H1 (cell line): Measurements from ENCODE around the gene BCAS1. TPM values are rescaled to one million over a fixed set of nuclear protein-coding genes. Genes with fewer than 3 reads are reported as not detected.

Experiments
- CTCF ChIA-PET: fragments of 300-600 bp; sonication (Branson Sonifier 250); formaldehyde crosslinking; loops from one replicate; lab custom pipeline; 2021; ENCODE audit not compliant: partially characterized antibody; lab: Charles Lee
- POLR2A ChIA-PET: fragments of 300-600 bp; sonication (Branson Sonifier 250); formaldehyde crosslinking; loops from one replicate; lab custom pipeline; 2021; ENCODE audit warnings: inconsistent platforms; ENCODE audit not compliant: partially characterized antibody; lab: Charles Lee
- DNase-seq, 2 experiments: peaks; one replicate each; pipeline versions ENCODE4 v3.0.0 to v3.0.0-alpha.2; 2010 to 2022; ENCODE audit warnings: low spot score in 2 of 2, low read depth in 1 of 2, mixed read lengths in 1 of 2
- FAIRE-seq: peaks from 2 replicates; lab custom pipeline; 2011; peaks lifted over from hg19 to GRCh38; lab: Jason Lieb, UNC
- H2AFZ ChIP-seq: 2 replicates; pipeline ENCODE4 v1.8.1; 2012; ENCODE audit warnings: low read length, inconsistent platforms
- H2AK5ac ChIP-seq: 2 replicates; pipeline ENCODE4 v1.6.1; 2013; ENCODE audit warnings: low read depth, low read length
- H2BK120ac ChIP-seq: replicated peaks from 2 replicates; pipeline ENCODE3; 2013; ENCODE audit warnings: low read depth, low read length, inconsistent platforms
- H2BK12ac ChIP-seq: 2 replicates; pipeline ENCODE4 v1.6.1; 2013; ENCODE audit warnings: low read depth, low read length
- H2BK15ac ChIP-seq: 2 replicates; pipeline ENCODE4 v1.6.1; 2013; ENCODE audit warnings: low read length
- H2BK20ac ChIP-seq: 2 replicates; pipeline ENCODE4 v1.6.1; 2013; ENCODE audit warnings: low read length
- H2BK5ac ChIP-seq: 2 replicates; pipeline ENCODE4 v1.6.1; 2013; ENCODE audit warnings: low read depth, low read length
- H3K14ac ChIP-seq: 2 replicates; pipeline ENCODE4 v1.6.1; 2013; ENCODE audit warnings: inconsistent platforms; ENCODE audit not compliant: insufficient read length
- H3K18ac ChIP-seq: 2 replicates; pipeline ENCODE4 v1.6.1; 2013; ENCODE audit warnings: low read length; ENCODE audit errors: extremely low read depth
- H3K23ac ChIP-seq: 2 replicates; pipeline ENCODE4 v1.6.1; 2013; ENCODE audit warnings: inconsistent platforms; ENCODE audit not compliant: insufficient read length
- H3K23me2 ChIP-seq: 2 replicates; pipeline ENCODE4 v1.6.1; 2013; ENCODE audit warnings: low read depth, low read length
- H3K27ac ChIP-seq: 2 replicates; pipeline ENCODE4 v1.6.1; 2011; ENCODE audit warnings: low read depth, low read length, inconsistent platforms
- H3K27me3 ChIP-seq, 4 experiments: replicated peaks in 1 of 4; 1 replicate in 1 of 4; 2 replicates in 3 of 4; pipeline versions ENCODE4 v1.6.1 to v1.8.1; 2011 to 2013; ENCODE audit warnings: low read length in 3 of 4, mild to moderate bottlenecking in 3 of 4, inconsistent platforms in 2 of 4, mixed read lengths in 2 of 4, moderate library complexity in 1 of 4; ENCODE audit not compliant: control insufficient read depth in 3 of 4, insufficient read depth in 3 of 4; ENCODE audit errors: extremely low read depth in 1 of 4
- H3K36me3 ChIP-seq, 4 experiments: 2 replicates each; pipeline versions ENCODE4 v1.6.1 to v1.8.1; 2011 to 2013; ENCODE audit warnings: mild to moderate bottlenecking in 4 of 4, low read length in 3 of 4, moderate library complexity in 2 of 4, control low read depth in 1 of 4, inconsistent platforms in 1 of 4; ENCODE audit not compliant: insufficient read depth in 4 of 4, control insufficient read depth in 2 of 4
- H3K4ac ChIP-seq: replicated peaks from 2 replicates; pipeline ENCODE3; 2013; ENCODE audit warnings: low read length, low read depth, mixed read lengths, inconsistent platforms; ENCODE audit not compliant: insufficient read length
- H3K4me1 ChIP-seq, 4 experiments: replicated peaks in 1 of 4; 1 replicate in 1 of 4; 2 replicates in 3 of 4; pipeline versions ENCODE4 v1.6.1 to v1.8.1; 2011 to 2013; ENCODE audit warnings: low read length in 3 of 4, inconsistent platforms in 2 of 4, mixed read lengths in 1 of 4; ENCODE audit not compliant: insufficient read depth in 4 of 4, control insufficient read depth in 3 of 4
- H3K4me2 ChIP-seq, 2 experiments: 2 replicates each; pipeline versions ENCODE4 v1.6.1 to v1.8.1; 2011 to 2013; ENCODE audit warnings: low read depth in 2 of 2, low read length in 2 of 2, control low read depth in 1 of 2, inconsistent platforms in 1 of 2, mild to moderate bottlenecking in 1 of 2; ENCODE audit not compliant: insufficient read depth in 1 of 2
- H3K4me3 ChIP-seq, 4 experiments: fragments of 200-600, 300-600 bp in 1 of 4; sonication (generic), shearing (Covaris generic), sonication (Bioruptor Twin) in 1 of 4; 2 replicates each; pipeline versions ENCODE4 v1.5.1 to v1.8.1; 2011 to 2016; ENCODE audit warnings: low read length in 4 of 4, low read depth in 3 of 4, control low read depth in 2 of 4, inconsistent platforms in 2 of 4, mild to moderate bottlenecking in 2 of 4, mixed read lengths in 1 of 4, moderate library complexity in 1 of 4; ENCODE audit not compliant: insufficient read depth in 2 of 4; ENCODE audit errors: extremely low read depth in 1 of 4
- H3K56ac ChIP-seq: replicated peaks from 2 replicates; pipeline ENCODE3; 2013; ENCODE audit warnings: low read depth, mild to moderate bottlenecking, mixed read lengths, low read length, inconsistent platforms; ENCODE audit not compliant: insufficient read length
- H3K79me1 ChIP-seq: 2 replicates; pipeline ENCODE4 v1.6.1; 2013; ENCODE audit warnings: low read depth, low read length, control low read depth
- H3K79me2 ChIP-seq, 2 experiments: 2 replicates each; pipeline versions ENCODE4 v1.6.1 to v1.8.1; 2012 to 2013; ENCODE audit warnings: low read length in 2 of 2, mild to moderate bottlenecking in 2 of 2, inconsistent platforms in 1 of 2; ENCODE audit not compliant: insufficient read depth in 2 of 2, control insufficient read depth in 1 of 2
- H3K9ac ChIP-seq, 4 experiments: replicated peaks in 1 of 4; 1 replicate in 1 of 4; 2 replicates in 3 of 4; pipeline versions ENCODE4 v1.6.1 to v1.8.1; 2011 to 2013; ENCODE audit warnings: low read depth in 3 of 4, low read length in 3 of 4, control low read depth in 2 of 4, mild to moderate bottlenecking in 2 of 4, moderate library complexity in 2 of 4, inconsistent platforms in 1 of 4; ENCODE audit errors: extremely low read depth in 1 of 4
- H3K9me3 ChIP-seq, 2 experiments: 2 replicates each; pipeline versions ENCODE4 v1.6.1 to v1.8.1; 2012 to 2013; ENCODE audit warnings: mild to moderate bottlenecking in 2 of 2, moderate library complexity in 2 of 2, control low read depth in 1 of 2, inconsistent platforms in 1 of 2, low read depth in 1 of 2, low read length in 1 of 2, mixed read lengths in 1 of 2; ENCODE audit not compliant: insufficient read depth in 2 of 2
- H4K20me1 ChIP-seq, 2 experiments: replicated peaks in 1 of 2; 2 replicates each; pipeline versions ENCODE3 to v1.8.1; 2011 to 2013; ENCODE audit warnings: inconsistent platforms in 2 of 2, low read length in 2 of 2, mild to moderate bottlenecking in 1 of 2; ENCODE audit not compliant: insufficient read depth in 2 of 2, control insufficient read depth in 1 of 2
- H4K5ac ChIP-seq: 2 replicates; pipeline ENCODE4 v1.6.1; 2013; ENCODE audit warnings: low read length, low read depth, mixed read lengths, inconsistent platforms; ENCODE audit not compliant: insufficient read length
- H4K8ac ChIP-seq: 2 replicates; pipeline ENCODE4 v1.8.0; 2013; ENCODE audit warnings: mild to moderate bottlenecking, moderate library complexity, low read length, inconsistent platforms; ENCODE audit not compliant: insufficient read depth; ENCODE audit errors: extremely low read depth
- H4K91ac ChIP-seq: replicated peaks from 2 replicates; pipeline ENCODE3; 2013; ENCODE audit warnings: low read length, mixed read lengths, inconsistent platforms; ENCODE audit not compliant: insufficient read length
- CTCF ChIP-seq, 3 experiments: IDR thresholded peaks; 1 replicate in 2 of 3; 2 replicates in 1 of 3; pipeline versions ENCODE4 v1.5.1 to v1.6.1; 2011; ENCODE audit warnings: low read length in 3 of 3, mild to moderate bottlenecking in 3 of 3, inconsistent platforms in 2 of 3, low read depth in 1 of 3, moderate library complexity in 1 of 3; ENCODE audit not compliant: insufficient read depth in 1 of 3; ENCODE audit errors: control extremely low read depth in 1 of 3
- KDM1A ChIP-seq: fragments of 200-600, 300-600 bp; sonication (generic); IDR thresholded peaks from 2 replicates; pipeline ENCODE4 v1.7.1; 2016; ENCODE audit warnings: mild to moderate bottlenecking, low read length, borderline replicate concordance
- NANOG ChIP-seq: IDR thresholded peaks from 2 replicates; pipeline ENCODE4 v1.6.1; 2011; ENCODE audit warnings: low read length, low read depth, mild to moderate bottlenecking, inconsistent platforms; ENCODE audit not compliant: insufficient read depth, poor library complexity, severe bottlenecking
- ZNF274 ChIP-seq: IDR thresholded peaks from 2 replicates; pipeline ENCODE4 v1.7.0; 2012; ENCODE audit warnings: low read length, borderline replicate concordance; ENCODE audit errors: extremely low read depth
- WGBS, 2 experiments: shearing (Covaris generic) in 1 of 2; methylation state at CpG; one replicate each; pipeline versions ENCODE4 v1.1.6 to v1.1.7; 2013 to 2015; ENCODE audit warnings: low lambda C conversion rate in 2 of 2, mixed read lengths in 2 of 2, inconsistent platforms in 1 of 2, low coverage in 1 of 2, missing lambda C conversion rate in 1 of 2; ENCODE audit not compliant: insufficient replicate concordance in 2 of 2, insufficient coverage in 1 of 2, insufficient read length in 1 of 2; ENCODE audit errors: extremely low coverage in 1 of 2, missing lambda C conversion rate in 1 of 2; 5-methylcytosine and 5-hydroxymethylcytosine counted together
- polyA plus RNA-seq, 7 experiments: library from polyadenylated mRNA; depleted of rRNA in 3 of 7; stranded (reverse) in 5 of 7; unstranded in 2 of 7; fragments of >200 nt in 5 of 7; fragments of 200-250 nt in 2 of 7; gene quantifications; 1 replicate in 5 of 7; 2 replicates in 1 of 7; 4 replicates in 1 of 7; pipeline versions ENCODE4 v1.2.1 to v1.2.3, GENCODE V29; 2011 to 2013; ENCODE audit warnings: missing spikeins in 2 of 7, mixed read lengths in 2 of 7
- total RNA-seq: library from RNA; stranded (reverse); fragmentation: NEBNext Ultra II Directional; extraction: Animal tissue kit (Norgen Biotek cat#: 25700); gene quantifications from 2 replicates; pipeline ENCODE4 v1.2.1, GENCODE V29; 2021

Gene BCAS1
- total and polyA plus RNA-seq, 2 of the 8 experiments (the other 6 are each of a cell fraction or from before 2014, with no cell fraction given) = 0.06 to 0.19 TPM

- Histone ChIP-seq H3K18ac (no peak overlapping the region), H2BK12ac (no peak overlapping the region), H3K79me2 (no peaks in the 10 kb centered on the region), H2BK120ac (no peak overlapping the region), H3K36me3 (no peaks in the 10 kb centered on the region), H2BK15ac (no peak overlapping the region), H4K20me1 (no peaks in the 10 kb centered on the region), H3K23me2 (no peaks in the 10 kb centered on the region), H3K56ac (no peak overlapping the region), H3K4ac (no peak overlapping the region), H4K91ac (no peak overlapping the region), H2AK5ac (no peak overlapping the region), H3K4me2 (no peak overlapping the region), H2BK5ac (no peak overlapping the region), H3K9me3 (no peaks in the 10 kb centered on the region), H4K8ac (no peak overlapping the region), H3K14ac (no peak overlapping the region), H3K27ac (no peak overlapping the region), H3K4me3 (no peak overlapping the region), H3K79me1 (no peaks in the 10 kb centered on the region), H2AFZ (no peak overlapping the region), H2BK20ac (no peak overlapping the region), H3K27me3 (no peaks in the 10 kb centered on the region), H3K9ac (no peak overlapping the region), H3K23ac (no peak overlapping the region), H4K5ac (no peak overlapping the region), H3K4me1 (no peaks in the 10 kb centered on the region)
- FAIRE-seq = no peak
- TF ChIP-seq NANOG (no peak), CTCF (IDR thresholded peaks at IDR 0.05; ENCODE audit: control extremely low read depth in 1 of 3, insufficient read depth in 1 of 3, low read depth in 1 of 3, low read length in 3 of 3) (peak in 1 of 3 experiments; percentile 2; a peak in 1 of 4 replicates), ZNF274 (no peak), KDM1A (0 out of 2 replicates have a peak, but pooled peaks have one; percentile 42)
- WGBS, 2 experiments = 88% methylated on average over 3 of the region's 3 CpGs; no CpG with 5 or more reads in 1 of the 2 experiments
- POLR2A ChIA-PET = interaction anchor here (1.0 kb wide), 1 partner anchor 138 kb away, joined by 3 read pairs; no protein-coding TSS in a partner anchor
- CTCF ChIA-PET = interaction anchor here (0.8 to 1.5 kb wide), 6 partner anchors 7 to 141 kb away, joined by 3 to 5 read pairs (median 4); no protein-coding TSS in a partner anchor
- DNase-seq = no peak
These were observed 13.4 kb downstream of the BCAS1 start for GRCh38 chr20:54056762-54057639.
